Measurements from ENCODE around the gene SELENOH. TPM values are rescaled to one million over a fixed set of nuclear protein-coding genes. Genes with fewer than 3 reads are reported as not detected.
A peak's percentile ranks its signal among the peaks of the same experiment; 100 is the strongest.

SELENOH gene
- total and polyA plus RNA-seq, 9 of the 15 experiments (the other 6 are each of a cell fraction or from before 2014, with no cell fraction given) = 16.6 to 299 (median 118) TPM

DNA sequence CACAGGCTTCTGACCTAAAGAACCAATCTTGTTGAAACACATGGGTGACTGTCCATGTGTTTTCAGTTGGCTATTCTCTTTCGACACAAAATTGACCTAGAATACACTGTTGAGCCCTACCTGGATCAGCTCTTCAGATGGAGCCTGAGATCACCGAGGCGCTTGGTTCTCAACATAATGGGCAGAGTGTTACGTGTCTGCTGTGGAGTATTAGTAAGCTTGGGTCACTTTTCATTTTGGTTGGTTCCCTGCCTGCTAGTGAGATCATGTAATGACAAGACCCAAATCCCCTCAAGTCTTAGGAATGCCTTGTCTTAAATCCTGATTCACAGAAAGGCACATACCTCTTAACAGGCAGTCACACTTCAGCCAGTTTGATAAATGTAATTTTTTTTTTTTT lies 38.0 kb upstream of the SELENOH start:
- BruUV-seq (replicated peaks) = no TSS peak
- no peak overlapping the region for H3K4me3 ChIP-seq
- in situ Hi-C loops (cut with MboI) (no loop called here), intact Hi-C loops (cut with micrococcal nuclease) (no loop called here)
- no peaks in the 10 kb centered on the region for H3K9me1 ChIP-seq (ENCODE audit: control insufficient read depth, insufficient read depth, low read length)
- 85% methylated on average over 4 of the region's 4 CpGs for WGBS (ENCODE audit: insufficient coverage, low coverage, missing lambda C conversion rate)
- no peaks in the 10 kb centered on the region for H4K20me1 ChIP-seq (replicated peaks; ENCODE audit: control insufficient read depth, insufficient read depth, low read length)
- no peak overlapping the region for H3K4me2 ChIP-seq (ENCODE audit: insufficient read depth, low read length)
- no peak overlapping the region for H3K9ac ChIP-seq (ENCODE audit: insufficient read depth in 1 of 2, low read depth in 2 of 2, low read length in 2 of 2)
- H3K27ac ChIP-seq (ENCODE audit: extremely low read depth, low read depth, low read length) = no peak overlapping the region
- ChIA-PET CTCF (ENCODE audit: low intra/inter-chr PET ratio) (no interaction called here), POLR2A (interaction anchor here (0.6 to 3.2 kb wide), 7 partner anchors 9 to 28 kb away, joined by 3 to 13 read pairs (median 5); partner anchors contain the start of genes MED19 and TMX2)
- peaks cover 62% of the 10 kb centered on the region for H3K36me3 ChIP-seq (ENCODE audit: control insufficient read depth, insufficient read depth, low read length)
- H3K9me3 ChIP-seq (replicated peaks; ENCODE audit: control insufficient read depth, insufficient read depth, low read depth, low read length) = no peaks in the 10 kb centered on the region
- DNase-seq (ENCODE audit: extremely low read depth in 1 of 4, low spot score in 3 of 4) = no peak
- H3K4me1 ChIP-seq (replicated peaks in 1 of 2; ENCODE audit: control insufficient read depth in 2 of 2, insufficient read depth in 2 of 2, low read length in 2 of 2) = no peaks in the 10 kb centered on the region
- no peak overlapping the region for H2AFZ ChIP-seq (ENCODE audit: low read depth, low read length)
- TF ChIP-seq ARHGAP35 (IDR thresholded peaks at IDR 0.05; ENCODE audit: partially characterized antibody) = no peak
- TF ChIP-seq CEBPZ (IDR thresholded peaks at IDR 0.05; ENCODE audit: borderline replicate concordance, low read depth, low read length) = no peak
- no peak for TF ChIP-seq KLF16 (IDR thresholded peaks at IDR 0.05)
- TF ChIP-seq ESRRB (CRISPR knock-in tag; IDR thresholded peaks at IDR 0.05; ENCODE audit: borderline replicate concordance) = no peak
- TF ChIP-seq THRB (CRISPR knock-in tag; conservative IDR thresholded peaks at IDR 0.05) = no peak
- TF ChIP-seq PCBP2 (IDR thresholded peaks at IDR 0.05; ENCODE audit: low read depth, low read length, poor library complexity, severe bottlenecking) = no peak
- TF ChIP-seq, protein P1, sequence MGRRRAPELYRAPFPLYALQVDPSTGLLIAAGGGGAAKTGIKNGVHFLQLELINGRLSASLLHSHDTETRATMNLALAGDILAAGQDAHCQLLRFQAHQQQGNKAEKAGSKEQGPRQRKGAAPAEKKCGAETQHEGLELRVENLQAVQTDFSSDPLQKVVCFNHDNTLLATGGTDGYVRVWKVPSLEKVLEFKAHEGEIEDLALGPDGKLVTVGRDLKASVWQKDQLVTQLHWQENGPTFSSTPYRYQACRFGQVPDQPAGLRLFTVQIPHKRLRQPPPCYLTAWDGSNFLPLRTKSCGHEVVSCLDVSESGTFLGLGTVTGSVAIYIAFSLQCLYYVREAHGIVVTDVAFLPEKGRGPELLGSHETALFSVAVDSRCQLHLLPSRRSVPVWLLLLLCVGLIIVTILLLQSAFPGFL (CRISPR knock-in tag; IDR thresholded peaks at IDR 0.05) = no peak
- no peak for TF ChIP-seq ZNF77 (CRISPR knock-in tag; IDR thresholded peaks at IDR 0.05)
- TF ChIP-seq SMAD3 (CRISPR knock-in tag; conservative IDR thresholded peaks at IDR 0.05) = no peak
- 0 out of 3 replicates have a peak, but pooled peaks have one; percentile 11 for ATAC-seq
- FAIRE-seq = no peak
- no peaks in the 10 kb centered on the region for H3K27me3 ChIP-seq (ENCODE audit: control insufficient read depth in 2 of 2, insufficient read depth in 2 of 2, low read length in 2 of 2)
- peaks cover 3% of the 10 kb centered on the region; the same call in 1 of the 3 replicates for H3K79me2 ChIP-seq (ENCODE audit: control insufficient read depth, insufficient read depth, low read length)

Data from K562 (cell line).